Neural cell (in vitro differentiated cells): Measurements from ENCODE around the gene REXO1. TPM values are rescaled to one million over a fixed set of nuclear protein-coding genes. Genes with fewer than 3 reads are reported as not detected.

ENCODE experiments used
- H2AFZ ChIP-seq: fragments of 200-600, 300-800 bp; sonication (generic), shearing (Covaris generic); 2 replicates; pipeline ENCODE4 v1.6.0; 2014; ENCODE audit warnings: low read depth, mild to moderate bottlenecking, antibody characterized with exemption, low read length, moderate library complexity
- H3F3A ChIP-seq: fragments of 200-600 bp; shearing (Covaris generic); 2 replicates; pipeline ENCODE4 v1.6.1; 2016; ENCODE audit warnings: mild to moderate bottlenecking, moderate library complexity, mixed read lengths, antibody characterized with exemption, low read length; ENCODE audit not compliant: insufficient read depth, poor library complexity, severe bottlenecking
- H3K27ac ChIP-seq: fragments of 200-600, 300-800 bp; sonication (generic), shearing (Covaris generic); 2 replicates; pipeline ENCODE4 v1.5.1; 2014; ENCODE audit warnings: mild to moderate bottlenecking, low read length, moderate library complexity
- H3K27me3 ChIP-seq: fragments of 300-800, 200-600 bp; sonication (generic), shearing (Covaris generic); 2 replicates; pipeline ENCODE4 v1.6.0; 2014; ENCODE audit warnings: mild to moderate bottlenecking, low read depth, low read length, moderate library complexity; ENCODE audit not compliant: insufficient read depth
- H3K36me3 ChIP-seq: fragments of 300-800, 200-600 bp; sonication (generic), shearing (Covaris generic); 2 replicates; pipeline ENCODE4 v1.5.1; 2014; ENCODE audit warnings: mild to moderate bottlenecking, antibody characterized with exemption, low read length, moderate library complexity; ENCODE audit not compliant: insufficient read depth
- H3K4me2 ChIP-seq: fragments of 300-800, 200-600 bp; sonication (generic), shearing (Covaris generic); 2 replicates; pipeline ENCODE4 v1.6.0; 2014; ENCODE audit warnings: mild to moderate bottlenecking, low read length
- H3K4me3 ChIP-seq: fragments of 300-800, 200-600 bp; sonication (generic), shearing (Covaris generic); 2 replicates; pipeline ENCODE4 v1.5.1; 2014; ENCODE audit warnings: mild to moderate bottlenecking, low read length, moderate library complexity
- H3K79me2 ChIP-seq: fragments of 200-600 bp; shearing (Covaris generic); replicated peaks from 2 replicates; pipeline ENCODE4 v1.6.0; 2014; ENCODE audit warnings: mild to moderate bottlenecking, low read length, moderate library complexity; ENCODE audit not compliant: insufficient read depth
- H3K9ac ChIP-seq: fragments of 300-800, 200-600 bp; sonication (generic), shearing (Covaris generic); 2 replicates; pipeline ENCODE4 v1.6.1; 2016; ENCODE audit warnings: mild to moderate bottlenecking, low read length, mixed read lengths
- H3K9me2 ChIP-seq: fragments of 200-600 bp; shearing (Covaris generic); 2 replicates; pipeline ENCODE4 v1.6.1; 2016; ENCODE audit warnings: mild to moderate bottlenecking, low read length, mixed read lengths; ENCODE audit not compliant: insufficient read depth
- H3K9me3 ChIP-seq: fragments of 200-600, 300-800 bp; sonication (generic), shearing (Covaris generic); 2 replicates; pipeline ENCODE4 v1.6.1; 2016; ENCODE audit warnings: mild to moderate bottlenecking, mixed run types, low read length, moderate library complexity, mixed read lengths
- H4K20me1 ChIP-seq: fragments of 200-600 bp; shearing (Covaris generic); 2 replicates; pipeline ENCODE4 v1.6.1; 2016; ENCODE audit warnings: mild to moderate bottlenecking, mixed run types; ENCODE audit not compliant: insufficient read depth
- CTCF ChIP-seq: fragments of 450-650 bp; IDR thresholded peaks from 2 replicates; pipeline ENCODE4 v1.5.1; 2014; ENCODE audit warnings: antibody characterized with exemption, mild to moderate bottlenecking, moderate library complexity; ENCODE audit not compliant: poor library complexity, severe bottlenecking
- EP300 ChIP-seq: fragments of 450-650 bp; conservative IDR thresholded peaks from 2 replicates; pipeline ENCODE4 v1.6.1; 2014; ENCODE audit warnings: antibody characterized with exemption, mild to moderate bottlenecking, moderate library complexity; ENCODE audit not compliant: poor library complexity, severe bottlenecking
- EZH2 ChIP-seq: fragments of 200-600, 300-800 bp; shearing (Covaris generic), sonication (generic); IDR thresholded peaks from 2 replicates; pipeline ENCODE4 v1.6.1; 2014; ENCODE audit warnings: antibody characterized with exemption, low read length, borderline replicate concordance, mild to moderate bottlenecking; ENCODE audit not compliant: insufficient read depth, poor library complexity, severe bottlenecking
- MXI1 ChIP-seq: fragments of 450-650 bp; conservative IDR thresholded peaks from 2 replicates; pipeline ENCODE4 v1.6.1; 2014; ENCODE audit warnings: antibody characterized with exemption, mild to moderate bottlenecking; ENCODE audit not compliant: poor library complexity, severe bottlenecking
- POLR2AphosphoS5 ChIP-seq: IDR thresholded peaks from 2 replicates; pipeline ENCODE4 v1.6.1; 2012
- RAD21 ChIP-seq: fragments of 450-650 bp; conservative IDR thresholded peaks from 2 replicates; pipeline ENCODE4 v1.6.1; 2014; ENCODE audit warnings: antibody characterized with exemption, mild to moderate bottlenecking, moderate library complexity
- REST ChIP-seq: IDR thresholded peaks from 2 replicates; pipeline ENCODE4 v1.6.1; 2012; ENCODE audit warnings: borderline replicate concordance
- SMC3 ChIP-seq: fragments of 450-650 bp; conservative IDR thresholded peaks from 2 replicates; pipeline ENCODE4 v1.6.1; 2014; ENCODE audit warnings: antibody characterized with exemption, mild to moderate bottlenecking, moderate library complexity; ENCODE audit not compliant: poor library complexity
- TAF1 ChIP-seq: IDR thresholded peaks from 2 replicates; pipeline ENCODE4 v1.6.1; 2012; ENCODE audit warnings: low read depth
- polyA plus RNA-seq: library from polyadenylated mRNA; depleted of rRNA; stranded (reverse); fragments of >200 nt; gene quantifications from 2 replicates; pipeline ENCODE4 v1.2.3, GENCODE V29; 2014

The REXO1 gene
- polyA plus RNA-seq, 1 donor from 2014 or later = 9.2 TPM

GRCh38 chr19:1883784-1884183 is 35.5 kb upstream of the REXO1 start:
- peaks cover 27% of the 10 kb centered on the region for H3K79me2 ChIP-seq
- peak overlapping the region; percentile 83 for H3K4me2 ChIP-seq
- TF ChIP-seq TAF1 (no peak), REST (no peak), EZH2 (no peak), CTCF (no peak), POLR2AphosphoS5 (no peak), RAD21 (no peak), MXI1 (no peak), EP300 (no peak), SMC3 (no peak)
- H3F3A ChIP-seq = no peaks in the 10 kb centered on the region
- H3K27ac ChIP-seq = no peak overlapping the region
- H3K4me3 ChIP-seq = peak overlapping the region; percentile 98
- peaks cover 8% of the 10 kb centered on the region for H4K20me1 ChIP-seq
- H2AFZ ChIP-seq = no peak overlapping the region
- H3K9me2 ChIP-seq = no peaks in the 10 kb centered on the region
- H3K27me3 ChIP-seq = no peaks in the 10 kb centered on the region
- no peaks in the 10 kb centered on the region for H3K9me3 ChIP-seq
- H3K9ac ChIP-seq = peak overlapping the region; percentile 88
- H3K36me3 ChIP-seq = no peaks in the 10 kb centered on the region

DNA sequence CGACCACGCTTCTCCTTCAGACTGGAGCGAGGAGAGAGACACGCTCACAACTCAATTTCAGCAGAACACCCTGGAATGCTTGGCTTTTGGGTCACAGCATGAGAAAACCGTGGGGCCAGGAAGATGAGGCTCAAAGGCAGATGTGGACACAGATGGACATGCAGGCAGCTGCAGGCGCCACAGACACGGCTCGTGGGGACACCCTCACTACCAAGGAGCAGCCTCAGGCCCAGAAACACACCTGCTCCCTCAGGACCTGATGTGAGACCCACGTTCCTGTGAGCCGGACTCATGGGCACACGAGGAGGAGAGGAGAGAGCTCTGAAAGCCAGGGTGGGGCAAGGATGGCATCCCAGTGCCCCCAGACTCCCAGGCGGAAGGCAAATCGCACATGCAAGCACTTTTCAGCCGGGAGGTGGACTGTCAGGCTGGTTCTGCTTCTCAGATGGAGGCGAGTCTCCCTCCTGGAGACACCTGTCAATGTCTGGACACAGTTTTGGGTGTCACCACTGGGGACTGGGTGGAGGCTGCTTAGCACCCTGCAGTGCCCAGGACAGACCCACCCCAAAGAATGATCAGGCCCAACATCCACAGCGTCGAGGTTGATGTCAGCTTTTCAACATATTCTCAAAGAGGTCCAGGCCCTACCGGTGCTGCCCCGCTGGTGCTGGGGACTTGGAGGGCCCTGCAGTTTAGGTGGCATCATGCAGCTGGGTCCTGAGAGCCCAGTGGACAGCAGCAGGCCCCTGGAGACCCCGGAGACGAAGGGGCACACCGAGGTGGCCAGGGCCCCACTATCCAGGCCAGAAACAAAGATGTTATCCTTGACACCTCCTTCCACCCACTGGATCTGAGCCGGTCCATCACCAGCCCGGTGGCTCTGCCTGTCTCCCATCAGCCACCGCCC is 34.8 kb upstream of the REXO1 start:
- H3K4me3 ChIP-seq = peak overlapping the region; percentile 98
- TF ChIP-seq CTCF (no peak), MXI1 (no peak), REST (no peak), TAF1 (no peak), EP300 (no peak), RAD21 (no peak), SMC3 (no peak)
- peak overlapping the region; percentile 83 for H3K4me2 ChIP-seq
- no peaks in the 10 kb centered on the region for H3K9me3 ChIP-seq
- peaks cover 8% of the 10 kb centered on the region for H4K20me1 ChIP-seq
- no peaks in the 10 kb centered on the region for H3K36me3 ChIP-seq
- no peaks in the 10 kb centered on the region for H3K9me2 ChIP-seq
- H3K27ac ChIP-seq = no peak overlapping the region
- H3K9ac ChIP-seq = peak overlapping the region; percentile 88
- peaks cover 27% of the 10 kb centered on the region for H3K79me2 ChIP-seq
- no peaks in the 10 kb centered on the region for H3F3A ChIP-seq
- no peak overlapping the region for H2AFZ ChIP-seq
- H3K27me3 ChIP-seq = no peaks in the 10 kb centered on the region
